Ascending aorta (tissue), 2 donors: ENCODE measurements around the gene GRIA4. TPM values are rescaled to one million over a fixed set of nuclear protein-coding genes. Genes with fewer than 3 reads are reported as not detected.

ENCODE experiments used
- DNase-seq, 2 donors: peaks; one replicate each; pipeline ENCODE4 v3.0.0-alpha.2; 2019; ENCODE audit warnings: low spot score in 2 of 2
- H3K27ac ChIP-seq, 2 donors: fragments of 200-600 bp; sonication (generic); one replicate each; pipeline ENCODE4 v1.5.1; 2016 to 2017; ENCODE audit warnings: mild to moderate bottlenecking in 1 of 2
- H3K27me3 ChIP-seq: fragments of 200-600 bp; sonication (generic); one replicate; pipeline ENCODE4 v1.5.1; 2017
- H3K36me3 ChIP-seq, 2 donors: fragments of 200-600 bp; sonication (generic); one replicate each; pipeline ENCODE4 v1.5.1; 2016
- H3K4me1 ChIP-seq, 2 donors: fragments of 200-600 bp; sonication (generic); one replicate each; pipeline ENCODE4 v1.5.1; 2016 to 2017; ENCODE audit warnings: mild to moderate bottlenecking in 1 of 2
- H3K4me3 ChIP-seq, 2 donors: fragments of 200-600 bp; sonication (generic); one replicate each; pipeline ENCODE4 v1.5.1; 2016 to 2017; ENCODE audit warnings: mild to moderate bottlenecking in 1 of 2
- H3K9me3 ChIP-seq, 2 donors: fragments of 200-600 bp; sonication (generic); one replicate each; pipeline ENCODE4 v1.5.1; 2016
- CTCF ChIP-seq, 3 experiments: fragments of 200-600 bp in 2 of 3; fragments of 450-650 bp in 1 of 3; sonication (generic) in 2 of 3; IDR thresholded peaks; one replicate each; pipeline ENCODE4 v1.5.1; 2016 to 2019; ENCODE audit warnings: antibody characterized with exemption in 3 of 3, mild to moderate bottlenecking in 1 of 3, moderate library complexity in 1 of 3
- intact Hi-C: fragments of 100-400 bp; cut with DNase I; formaldehyde crosslinking; loops from one replicate; pipeline ENCODE4 v1.15.1; 2023
- total RNA-seq: library from RNA; depleted of rRNA; stranded (reverse); fragments of >200 nt; gene quantifications from one replicate; pipeline ENCODE4 v1.1.0, GENCODE V29; 2016

The GRIA4 gene
- total RNA-seq, 1 donor from 2014 or later, result not detected

DNA sequence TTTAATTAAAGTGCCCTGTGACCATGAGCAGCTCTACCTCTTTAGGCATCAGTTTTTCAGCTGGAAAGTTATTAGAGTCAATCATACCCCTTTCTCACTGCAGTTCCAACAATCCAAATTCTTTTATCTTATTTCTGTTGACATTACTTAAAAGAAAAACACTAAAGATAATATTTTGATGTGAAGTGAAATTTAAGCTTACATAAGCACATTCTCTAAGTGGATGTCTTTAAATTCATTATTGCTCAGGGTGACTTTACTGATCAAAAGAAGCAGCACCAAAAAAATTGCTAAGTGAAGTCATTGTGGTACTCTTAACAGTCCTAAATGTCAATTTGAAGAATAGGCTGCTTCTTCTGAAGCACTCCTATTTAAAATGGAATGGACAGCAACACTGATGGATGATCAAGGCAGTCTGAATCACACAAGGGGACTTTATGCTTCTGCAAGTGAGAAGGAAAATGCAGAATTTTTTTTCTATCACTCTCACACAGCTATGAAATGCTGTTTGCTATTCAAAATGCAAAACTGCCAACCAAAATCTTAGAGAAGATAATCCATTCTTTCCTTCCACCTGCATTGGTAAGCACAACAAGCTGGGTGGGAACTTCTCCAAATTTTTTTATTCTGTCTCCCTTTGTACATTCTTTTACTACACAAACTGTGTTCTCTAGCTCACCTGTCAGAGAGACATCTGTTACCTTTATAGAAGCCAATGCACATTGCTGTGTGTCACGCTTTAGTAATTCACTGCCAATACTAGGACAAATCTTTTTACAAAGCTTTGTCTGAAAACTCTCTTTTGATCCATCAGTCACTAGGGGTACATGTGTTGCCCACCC lies 179.9 kb downstream of the GRIA4 start:
- H3K4me1 ChIP-seq, result no peaks in the 10 kb centered on the region
- no peak overlapping the region for H3K4me3 ChIP-seq
- H3K36me3 ChIP-seq, result no peaks in the 10 kb centered on the region
- no peak for DNase-seq
- H3K27ac ChIP-seq, result no peak overlapping the region
- intact Hi-C loops, result no loop called here
- H3K27me3 ChIP-seq, result no peaks in the 10 kb centered on the region
- TF ChIP-seq CTCF (IDR thresholded peaks at IDR 0.05), result no peak
- H3K9me3 ChIP-seq, result no peaks in the 10 kb centered on the region

- intact Hi-C loops, result no loop called here
- Histone ChIP-seq H3K27me3 (no peaks in the 10 kb centered on the region), H3K9me3 (no peaks in the 10 kb centered on the region), H3K4me3 (no peak overlapping the region), H3K27ac (no peak overlapping the region), H3K4me1 (no peaks in the 10 kb centered on the region), H3K36me3 (no peaks in the 10 kb centered on the region)
- no peak for DNase-seq
- TF ChIP-seq CTCF (IDR thresholded peaks at IDR 0.05), result no peak
Observed at GRCh38 chr11:105790840-105791239, 181.0 kb downstream of the GRIA4 start.

- H3K4me1 ChIP-seq, result no peaks in the 10 kb centered on the region
- H3K27ac ChIP-seq, result no peak overlapping the region
- no peaks in the 10 kb centered on the region for H3K27me3 ChIP-seq
- H3K4me3 ChIP-seq, result no peak overlapping the region
- intact Hi-C loops, result no loop called here
- no peak for DNase-seq
- H3K9me3 ChIP-seq, result no peaks in the 10 kb centered on the region
- no peak for TF ChIP-seq CTCF (IDR thresholded peaks at IDR 0.05)
- no peaks in the 10 kb centered on the region for H3K36me3 ChIP-seq
Observed at GRCh38 chr11:105793092-105793491, 183.2 kb downstream of the GRIA4 start.

GRCh38 chr11:105799263-105799662 lies 189.4 kb downstream of the GRIA4 start:
- no peak overlapping the region for H3K27ac ChIP-seq
- no peaks in the 10 kb centered on the region for H3K4me1 ChIP-seq
- intact Hi-C loops, result no loop called here
- no peaks in the 10 kb centered on the region for H3K36me3 ChIP-seq
- H3K27me3 ChIP-seq, result no peaks in the 10 kb centered on the region
- H3K4me3 ChIP-seq, result no peak overlapping the region
- no peak for TF ChIP-seq CTCF (IDR thresholded peaks at IDR 0.05)
- no peak for DNase-seq
- no peaks in the 10 kb centered on the region for H3K9me3 ChIP-seq

GRCh38 chr11:105799728-105800462 lies 190.0 kb downstream of the GRIA4 start:
- no peak for TF ChIP-seq CTCF (IDR thresholded peaks at IDR 0.05)
- no peak for DNase-seq
- Histone ChIP-seq H3K27ac (no peak overlapping the region), H3K4me3 (no peak overlapping the region), H3K27me3 (no peaks in the 10 kb centered on the region), H3K36me3 (no peaks in the 10 kb centered on the region), H3K9me3 (no peaks in the 10 kb centered on the region), H3K4me1 (no peaks in the 10 kb centered on the region)
- intact Hi-C loops, result no loop called here
